ENCODE data around the gene IKZF4.
A peak's percentile ranks its signal among the peaks of the same experiment; 100 is the strongest.
"Not testable (repeated sequence)": the region's sequence is repeated elsewhere in the genome, so short reads cannot be mapped to it uniquely, and the experiment has no call there.

The IKZF4 gene

GRCh38 chr12:56034586-56035332, 13.9 kb downstream of the IKZF4 start:
- peak in 1 of 3 donors; percentile 11 for DNase-seq
- no peaks in the 10 kb centered on the region for H3K27me3 ChIP-seq (replicated peaks; ENCODE audit: control insufficient read depth, insufficient read depth, low read length, poor library complexity, severe bottlenecking)
- peaks cover 18% of the 10 kb centered on the region for H3K36me3 ChIP-seq (ENCODE audit: control insufficient read depth, insufficient read depth, low read length)
- no peaks in the 10 kb centered on the region for H3K9me3 ChIP-seq (ENCODE audit: control insufficient read depth, low read length)
- no peak overlapping the region for H3K27ac ChIP-seq (ENCODE audit: insufficient read depth, low read length, poor library complexity, severe bottlenecking)
- no peaks in the 10 kb centered on the region for H3K4me1 ChIP-seq (ENCODE audit: control insufficient read depth, insufficient read depth, low read length, poor library complexity, severe bottlenecking)
- H3K4me3 ChIP-seq (ENCODE audit: insufficient read depth, low read depth, low read length, poor library complexity, severe bottlenecking): no peak overlapping the region

DNA sequence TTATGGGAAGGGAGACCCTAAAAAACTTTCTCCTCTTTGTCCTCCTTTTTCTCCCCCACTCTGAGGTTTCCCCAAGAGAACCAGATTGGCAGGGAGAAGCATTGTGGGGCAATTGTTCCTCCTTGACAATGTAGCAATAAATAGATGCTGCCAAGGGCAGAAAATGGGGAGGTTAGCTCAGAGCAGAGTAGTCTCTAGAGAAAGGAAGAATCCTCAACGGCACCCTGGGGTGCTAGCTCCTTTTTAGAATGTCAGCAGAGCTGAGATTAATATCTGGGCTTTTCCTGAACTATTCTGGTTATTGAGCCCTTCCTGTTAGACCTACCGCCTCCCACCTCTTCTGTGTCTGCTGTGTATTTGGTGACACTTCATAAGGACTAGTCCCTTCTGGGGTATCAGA, 16.3 kb downstream of the IKZF4 start:
- H3K4me1 ChIP-seq (ENCODE audit: control insufficient read depth, insufficient read depth, low read length, poor library complexity, severe bottlenecking): peaks cover 6% of the 10 kb centered on the region
- no peak overlapping the region for H3K4me3 ChIP-seq (ENCODE audit: insufficient read depth, low read depth, low read length, poor library complexity, severe bottlenecking)
- no peak overlapping the region for H3K27ac ChIP-seq (ENCODE audit: insufficient read depth, low read length, poor library complexity, severe bottlenecking)
- no peaks in the 10 kb centered on the region for H3K27me3 ChIP-seq (replicated peaks; ENCODE audit: control insufficient read depth, insufficient read depth, low read length, poor library complexity, severe bottlenecking)
- peaks cover 16% of the 10 kb centered on the region for H3K36me3 ChIP-seq (ENCODE audit: control insufficient read depth, insufficient read depth, low read length)
- H3K9me3 ChIP-seq (ENCODE audit: control insufficient read depth, low read length): no peaks in the 10 kb centered on the region
- no peak for DNase-seq

DNA sequence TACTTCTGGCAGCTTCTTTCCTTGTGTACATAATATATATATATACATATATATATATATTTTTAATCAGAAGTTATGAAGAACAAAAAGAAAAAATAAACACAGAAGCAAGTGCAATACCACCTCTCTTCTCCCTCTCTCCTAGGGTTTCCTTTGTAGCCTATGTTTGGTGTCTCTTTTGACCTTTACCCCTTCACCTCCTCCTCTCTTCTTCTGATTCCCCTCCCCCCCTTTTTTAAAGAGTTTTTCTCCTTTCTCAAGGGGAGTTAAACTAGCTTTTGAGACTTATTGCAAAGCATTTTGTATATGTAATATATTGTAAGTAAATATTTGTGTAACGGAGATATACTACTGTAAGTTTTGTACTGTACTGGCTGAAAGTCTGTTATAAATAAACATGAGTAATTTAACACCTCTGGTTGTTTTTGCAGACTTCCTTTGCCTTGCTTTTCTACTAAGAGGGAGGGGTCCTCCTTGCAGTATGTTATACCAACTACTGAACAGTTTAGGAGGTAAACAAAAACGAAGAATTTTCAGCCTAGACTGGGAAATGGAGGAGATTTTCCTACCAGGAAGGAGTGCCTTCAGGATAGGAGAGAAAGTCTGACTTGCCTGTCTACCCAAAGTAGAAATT, 17.3 kb downstream of the IKZF4 start:
- Histone ChIP-seq H3K4me1 (ENCODE audit: control insufficient read depth, insufficient read depth, low read length, poor library complexity, severe bottlenecking) (peaks cover 12% of the 10 kb centered on the region), H3K36me3 (ENCODE audit: control insufficient read depth, insufficient read depth, low read length) (peaks cover 7% of the 10 kb centered on the region), H3K4me3 (ENCODE audit: insufficient read depth, low read depth, low read length, poor library complexity, severe bottlenecking) (no peak overlapping the region), H3K27me3 (replicated peaks; ENCODE audit: control insufficient read depth, insufficient read depth, low read length, poor library complexity, severe bottlenecking) (no peaks in the 10 kb centered on the region), H3K27ac (ENCODE audit: insufficient read depth, low read length, poor library complexity, severe bottlenecking) (no peak overlapping the region), H3K9me3 (ENCODE audit: control insufficient read depth, low read length) (no peaks in the 10 kb centered on the region)
- no peak for DNase-seq

DNA sequence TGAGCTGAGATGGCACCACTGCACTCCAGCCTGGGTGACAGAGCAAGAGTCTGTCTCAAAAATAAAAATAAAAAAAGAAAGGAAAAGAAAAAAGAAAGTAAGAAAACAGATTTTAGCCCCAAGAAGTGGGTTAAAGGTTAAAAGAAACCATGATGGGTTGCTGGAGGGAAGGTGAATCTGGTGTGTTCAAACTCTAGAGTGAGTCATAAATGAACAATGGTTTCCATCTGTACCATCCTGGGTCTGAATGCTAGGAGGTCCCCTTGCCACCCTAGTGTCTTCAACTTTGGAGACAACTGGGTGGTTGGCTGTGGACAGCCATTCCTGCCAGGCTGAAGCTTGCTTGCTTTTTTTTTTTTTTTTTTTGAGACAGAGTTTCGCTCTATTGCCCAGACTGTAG, 19.3 kb downstream of the IKZF4 start:
- DNase-seq: no peak
- peaks cover 25% of the 10 kb centered on the region for H3K36me3 ChIP-seq (ENCODE audit: control insufficient read depth, insufficient read depth, low read length)
- no peaks in the 10 kb centered on the region for H3K9me3 ChIP-seq (ENCODE audit: control insufficient read depth, low read length)
- H3K27me3 ChIP-seq (replicated peaks; ENCODE audit: control insufficient read depth, insufficient read depth, low read length, poor library complexity, severe bottlenecking): no peaks in the 10 kb centered on the region
- H3K27ac ChIP-seq (ENCODE audit: insufficient read depth, low read length, poor library complexity, severe bottlenecking): no peak overlapping the region
- peaks cover 12% of the 10 kb centered on the region for H3K4me1 ChIP-seq (ENCODE audit: control insufficient read depth, insufficient read depth, low read length, poor library complexity, severe bottlenecking)
- H3K4me3 ChIP-seq (ENCODE audit: insufficient read depth, low read depth, low read length, poor library complexity, severe bottlenecking): no peak overlapping the region

GRCh38 chr12:56040963-56041551, 20.2 kb downstream of the IKZF4 start:
- Histone ChIP-seq H3K4me1 (ENCODE audit: control insufficient read depth, insufficient read depth, low read length, poor library complexity, severe bottlenecking) (peaks cover 12% of the 10 kb centered on the region), H3K36me3 (ENCODE audit: control insufficient read depth, insufficient read depth, low read length) (peaks cover 21% of the 10 kb centered on the region), H3K4me3 (ENCODE audit: insufficient read depth, low read depth, low read length, poor library complexity, severe bottlenecking) (peak overlapping the region; percentile 98), H3K9me3 (ENCODE audit: control insufficient read depth, low read length) (no peaks in the 10 kb centered on the region), H3K27me3 (replicated peaks; ENCODE audit: control insufficient read depth, insufficient read depth, low read length, poor library complexity, severe bottlenecking) (no peaks in the 10 kb centered on the region), H3K27ac (ENCODE audit: insufficient read depth, low read length, poor library complexity, severe bottlenecking) (peak overlapping the region; percentile 79)
- no peak for DNase-seq

- peak; percentile 87 to 92 (median 89) for DNase-seq
- peaks cover 12% of the 10 kb centered on the region for H3K4me1 ChIP-seq (ENCODE audit: control insufficient read depth, insufficient read depth, low read length, poor library complexity, severe bottlenecking)
- peak within 1 kb of the TSS; percentile 98 for H3K4me3 ChIP-seq (ENCODE audit: insufficient read depth, low read depth, low read length, poor library complexity, severe bottlenecking)
- H3K36me3 ChIP-seq (ENCODE audit: control insufficient read depth, insufficient read depth, low read length): peaks cover 19% of the 10 kb centered on the region
- no peaks in the 10 kb centered on the region for H3K9me3 ChIP-seq (ENCODE audit: control insufficient read depth, low read length)
- H3K27ac ChIP-seq (ENCODE audit: insufficient read depth, low read length, poor library complexity, severe bottlenecking): peak within 1 kb of the TSS; percentile 79
- no peaks in the 10 kb centered on the region for H3K27me3 ChIP-seq (replicated peaks; ENCODE audit: control insufficient read depth, insufficient read depth, low read length, poor library complexity, severe bottlenecking)
Observed at GRCh38 chr12:56041552-56042429, 20.9 kb downstream of the IKZF4 start, which contains the start of gene RPS26. RPS26 (plus strand) TSS chr12:56041918; CDS start chr12:56042167, 249 bp downstream.

DNA sequence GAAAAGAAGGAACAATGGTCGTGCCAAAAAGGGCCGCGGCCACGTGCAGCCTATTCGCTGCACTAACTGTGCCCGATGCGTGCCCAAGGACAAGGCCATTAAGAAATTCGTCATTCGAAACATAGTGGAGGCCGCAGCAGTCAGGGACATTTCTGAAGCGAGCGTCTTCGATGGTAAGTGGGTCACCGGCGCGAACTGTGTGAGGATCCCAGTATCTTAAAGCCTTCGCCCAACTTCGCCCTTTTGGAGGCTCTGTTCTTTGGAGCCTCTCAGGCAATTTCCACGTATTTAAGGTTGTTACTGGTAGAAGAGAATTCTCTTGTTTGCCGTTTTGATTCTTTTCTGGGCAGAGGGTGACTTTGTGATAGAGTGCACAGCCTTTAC, 21.6 kb downstream of the IKZF4 start:
- Histone ChIP-seq H3K36me3 (ENCODE audit: control insufficient read depth, insufficient read depth, low read length) (peaks cover 19% of the 10 kb centered on the region), H3K4me1 (ENCODE audit: control insufficient read depth, insufficient read depth, low read length, poor library complexity, severe bottlenecking) (peaks cover 12% of the 10 kb centered on the region), H3K4me3 (ENCODE audit: insufficient read depth, low read depth, low read length, poor library complexity, severe bottlenecking) (peak overlapping the region; percentile 98), H3K27ac (ENCODE audit: insufficient read depth, low read length, poor library complexity, severe bottlenecking) (peak overlapping the region; percentile 79)
- H3K27me3 ChIP-seq (replicated peaks; ENCODE audit: control insufficient read depth, insufficient read depth, low read length, poor library complexity, severe bottlenecking); DNase-seq; H3K9me3 ChIP-seq (ENCODE audit: control insufficient read depth, low read length): not testable (repeated sequence)

- no peak for DNase-seq
- H3K4me3 ChIP-seq (ENCODE audit: insufficient read depth, low read depth, low read length, poor library complexity, severe bottlenecking): peak overlapping the region; percentile 98
- H3K9me3 ChIP-seq (ENCODE audit: control insufficient read depth, low read length): no peaks in the 10 kb centered on the region
- H3K27me3 ChIP-seq (replicated peaks; ENCODE audit: control insufficient read depth, insufficient read depth, low read length, poor library complexity, severe bottlenecking): no peaks in the 10 kb centered on the region
- H3K27ac ChIP-seq (ENCODE audit: insufficient read depth, low read length, poor library complexity, severe bottlenecking): peak overlapping the region; percentile 79
- H3K36me3 ChIP-seq (ENCODE audit: control insufficient read depth, insufficient read depth, low read length): peaks cover 19% of the 10 kb centered on the region
- peaks cover 12% of the 10 kb centered on the region for H3K4me1 ChIP-seq (ENCODE audit: control insufficient read depth, insufficient read depth, low read length, poor library complexity, severe bottlenecking)
Observed at GRCh38 chr12:56042843-56043242, 22.0 kb downstream of the IKZF4 start.

DNA sequence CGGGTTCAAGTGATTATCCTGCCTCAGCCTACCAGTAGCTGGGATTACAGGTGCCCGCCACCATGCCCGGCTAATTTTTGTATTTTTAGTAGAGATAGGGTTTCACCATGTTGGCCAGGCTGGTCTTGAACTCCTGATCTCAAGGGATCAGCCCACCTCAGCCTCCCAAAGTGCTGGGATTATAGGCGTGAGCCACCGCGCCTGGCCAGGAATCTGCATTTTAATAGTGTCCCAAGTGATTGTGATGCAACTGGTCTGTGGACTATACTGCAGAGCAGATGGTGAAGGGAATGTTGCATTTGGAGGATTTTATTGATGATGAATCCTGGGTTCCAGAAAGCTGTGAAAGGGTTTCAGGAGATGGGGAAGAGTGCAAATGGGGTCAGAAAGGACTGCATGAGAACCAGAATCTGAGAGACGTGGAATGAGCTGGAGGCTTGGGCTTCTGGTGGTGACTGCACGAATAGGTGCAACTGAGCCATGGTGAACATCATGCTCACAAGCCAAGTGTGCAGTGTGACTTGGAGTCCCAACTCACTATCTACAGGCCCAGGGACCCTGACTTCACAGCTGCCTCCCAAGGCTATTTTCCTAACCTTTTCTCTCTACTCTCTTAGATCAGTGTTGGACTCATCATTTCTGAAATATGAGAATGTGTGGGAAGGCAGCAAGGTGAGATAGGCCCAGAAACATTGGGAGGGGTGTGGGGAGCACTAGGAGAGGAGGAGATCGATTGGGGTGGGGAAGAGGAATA, 25.4 kb downstream of the IKZF4 start:
- no peak overlapping the region for H3K4me3 ChIP-seq (ENCODE audit: insufficient read depth, low read depth, low read length, poor library complexity, severe bottlenecking)
- H3K36me3 ChIP-seq (ENCODE audit: control insufficient read depth, insufficient read depth, low read length): peaks cover 19% of the 10 kb centered on the region
- H3K27me3 ChIP-seq (replicated peaks; ENCODE audit: control insufficient read depth, insufficient read depth, low read length, poor library complexity, severe bottlenecking): no peaks in the 10 kb centered on the region
- H3K27ac ChIP-seq (ENCODE audit: insufficient read depth, low read length, poor library complexity, severe bottlenecking): no peak overlapping the region
- peaks cover 8% of the 10 kb centered on the region for H3K4me1 ChIP-seq (ENCODE audit: control insufficient read depth, insufficient read depth, low read length, poor library complexity, severe bottlenecking)
- H3K9me3 ChIP-seq (ENCODE audit: control insufficient read depth, low read length): no peaks in the 10 kb centered on the region
- DNase-seq: no peak

All from effector memory CD4-positive, alpha-beta T cell (primary cell).